ENCODE results near the gene SHISA7.
"Not testable (repeated sequence)": the region's sequence is repeated elsewhere in the genome, so short reads cannot be mapped to it uniquely, and the experiment has no call there.

The SHISA7 gene

DNA sequence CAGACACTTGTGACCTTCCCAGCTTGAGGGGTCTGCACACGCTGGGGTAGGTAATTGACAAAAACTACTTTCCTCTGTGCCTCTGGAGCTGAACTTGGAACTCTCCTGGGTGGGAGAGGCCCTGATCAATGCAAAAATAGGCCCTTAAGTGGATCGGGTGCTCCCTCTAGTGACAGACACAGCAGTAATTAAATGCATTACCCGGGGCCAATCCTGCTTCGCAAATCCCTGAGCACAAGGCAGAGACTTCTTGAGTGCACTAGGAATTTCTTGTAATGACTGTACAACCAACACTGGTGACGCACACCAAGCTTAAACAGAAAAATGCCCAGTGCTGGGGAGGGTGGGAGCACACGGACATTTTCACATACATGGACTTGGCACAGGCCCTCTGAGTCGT lies 24.9 kb downstream of the SHISA7 start:
- DNase-seq (ENCODE audit: low read depth) = peak; percentile 72

DNA sequence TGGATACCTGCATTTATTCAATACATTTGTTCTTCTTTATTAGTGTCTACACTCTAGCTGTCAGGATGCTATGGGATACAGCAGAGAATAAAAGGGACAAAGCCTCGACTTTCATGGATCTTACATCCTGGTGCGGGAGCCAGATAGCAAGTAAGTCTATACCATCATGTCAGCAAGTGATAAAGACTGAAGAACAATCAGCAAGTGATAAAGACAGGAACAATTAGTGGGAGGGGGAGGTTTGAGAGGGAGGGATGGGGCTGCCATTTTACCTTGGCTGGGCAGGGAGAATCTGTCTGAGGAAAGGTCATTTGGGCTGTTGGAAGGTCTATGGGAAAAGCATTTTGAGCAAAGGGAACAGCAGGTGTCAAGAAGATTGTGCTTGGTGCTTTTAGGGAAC lies 32.9 kb downstream of the SHISA7 start:
- no peak for DNase-seq (ENCODE audit: low read depth)

DNA sequence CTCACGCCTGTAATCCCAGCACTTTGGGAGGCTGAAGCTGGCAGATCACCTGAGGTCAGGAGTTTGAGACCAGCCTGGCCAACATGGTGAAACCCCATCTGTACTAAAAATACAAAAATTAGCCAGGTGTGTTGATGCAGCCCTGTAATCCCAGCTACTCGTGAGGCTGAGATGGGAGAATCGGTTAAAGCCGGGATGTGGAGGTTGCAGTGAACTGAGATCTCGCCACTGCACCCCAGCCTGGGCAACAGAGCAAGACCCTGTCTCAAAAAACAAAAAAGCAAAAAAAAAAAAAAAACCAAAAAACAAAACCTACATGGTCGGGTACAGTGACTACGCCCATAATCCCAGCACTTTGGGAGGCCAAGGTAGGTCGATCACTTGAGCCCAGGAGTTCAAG lies 33.9 kb downstream of the SHISA7 start:
- not testable (repeated sequence) for DNase-seq (ENCODE audit: low read depth)

DNA sequence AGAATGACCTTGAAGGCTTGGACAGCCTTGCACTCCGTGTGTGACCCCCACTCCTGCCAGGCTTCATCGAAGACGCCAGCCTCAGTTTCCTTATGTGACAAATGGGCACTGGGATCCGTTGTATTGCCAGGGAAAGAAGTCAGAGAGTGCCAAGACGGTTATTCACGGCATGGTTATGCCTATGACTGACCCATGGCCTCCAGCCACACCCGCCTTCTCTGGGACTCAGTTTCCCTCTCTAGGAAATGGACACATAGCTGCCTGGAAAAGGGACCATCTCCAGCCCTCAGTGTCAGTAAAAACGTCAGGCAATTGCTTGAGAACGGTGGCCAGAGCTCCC lies 34.6 kb downstream of the SHISA7 start:
- DNase-seq (ENCODE audit: low read depth) = no peak

DNA sequence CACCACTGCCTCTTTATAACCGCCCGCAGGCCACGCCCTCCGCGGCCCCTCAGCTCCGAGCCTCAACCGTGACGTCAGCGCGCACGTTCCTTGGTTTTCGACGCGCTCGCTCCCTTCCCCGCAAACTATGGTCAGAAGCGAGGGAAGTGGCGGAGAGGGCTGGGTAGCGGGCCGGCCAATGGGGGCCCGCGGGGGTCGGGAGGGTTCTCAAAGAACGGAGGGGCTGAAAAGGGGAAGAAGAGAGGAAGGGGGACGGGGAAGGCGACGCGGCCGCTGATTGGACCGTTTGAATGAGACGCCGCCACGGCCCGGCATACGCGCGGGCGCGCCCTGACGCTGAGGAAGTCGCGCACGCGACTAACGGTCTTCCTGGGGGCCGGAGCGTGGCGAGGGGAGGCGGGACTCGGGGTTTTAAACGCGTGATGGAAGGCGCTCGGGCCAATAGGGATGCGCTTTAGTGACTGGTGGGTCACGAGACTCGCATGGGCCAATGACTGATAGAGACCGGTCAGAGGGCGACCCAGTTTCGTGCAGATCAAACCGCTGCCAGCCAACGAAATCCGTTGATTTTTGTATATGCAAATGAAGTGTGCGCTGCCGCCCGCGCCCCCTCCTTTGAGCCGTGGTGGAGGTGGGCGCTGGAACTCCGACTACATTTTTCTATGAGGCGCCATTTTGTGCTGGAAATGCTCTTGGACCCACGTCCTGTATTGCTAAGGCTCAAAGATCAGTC lies 35.1 kb downstream of the SHISA7 start:
- DNase-seq (ENCODE audit: low read depth) = peak; percentile 99

DNA sequence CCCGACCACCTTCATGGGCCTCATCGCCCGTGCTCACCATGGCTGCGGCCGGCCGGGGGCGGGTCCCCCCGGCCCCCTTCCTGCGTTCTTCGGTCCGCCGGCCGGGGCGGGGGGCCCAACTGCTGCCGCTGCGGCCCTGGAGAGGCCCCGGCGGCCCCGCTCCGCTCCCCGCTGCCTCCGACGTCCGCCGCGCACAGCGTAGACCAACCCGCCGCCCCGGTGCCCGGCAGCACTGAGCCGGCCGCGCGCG lies 35.6 kb downstream of the SHISA7 start, which contains the start of gene UBE2S:
Gene UBE2S (minus strand): TSS at position 239 of the 250 bp plus-strand sequence. CDS start 199 bp downstream, at position 40.
- not testable (repeated sequence) for DNase-seq (ENCODE audit: low read depth)

DNA sequence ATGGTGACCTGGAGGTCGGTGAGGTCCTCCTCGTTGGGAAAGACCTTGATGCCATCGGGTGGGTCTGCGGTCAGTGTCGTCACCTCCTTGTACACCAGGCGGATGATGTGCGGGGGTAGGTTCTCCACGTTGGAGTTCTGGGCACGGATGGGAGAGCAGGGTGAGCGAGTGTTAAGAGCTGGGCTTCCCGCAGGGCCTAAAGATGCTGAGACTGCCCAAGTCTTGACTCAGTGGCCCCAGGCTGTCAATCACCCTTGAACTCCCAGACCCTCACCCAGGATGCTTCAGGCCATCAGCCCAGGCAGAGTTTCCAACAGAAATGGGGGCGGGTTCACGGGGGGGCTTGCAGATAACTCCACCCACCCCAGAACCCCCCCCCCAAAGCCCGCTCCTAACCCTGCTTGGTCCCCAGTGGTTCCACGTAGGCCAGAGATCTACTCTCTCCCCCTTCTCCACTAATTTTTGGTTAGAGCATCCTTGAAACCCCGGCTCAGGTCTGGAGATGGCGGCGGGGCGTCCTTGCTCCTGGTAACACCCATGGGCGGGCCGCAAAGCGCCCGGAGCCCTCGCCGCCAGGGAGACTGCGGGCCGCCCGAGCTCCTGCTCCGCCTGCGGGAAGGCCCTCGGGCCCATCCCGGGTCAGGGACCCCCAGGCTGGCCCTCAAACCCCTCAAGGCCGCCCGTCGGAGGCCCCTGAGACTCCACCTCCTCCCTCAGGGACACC lies 36.1 kb downstream of the SHISA7 start:
- no peak for DNase-seq (ENCODE audit: low read depth)

DNA sequence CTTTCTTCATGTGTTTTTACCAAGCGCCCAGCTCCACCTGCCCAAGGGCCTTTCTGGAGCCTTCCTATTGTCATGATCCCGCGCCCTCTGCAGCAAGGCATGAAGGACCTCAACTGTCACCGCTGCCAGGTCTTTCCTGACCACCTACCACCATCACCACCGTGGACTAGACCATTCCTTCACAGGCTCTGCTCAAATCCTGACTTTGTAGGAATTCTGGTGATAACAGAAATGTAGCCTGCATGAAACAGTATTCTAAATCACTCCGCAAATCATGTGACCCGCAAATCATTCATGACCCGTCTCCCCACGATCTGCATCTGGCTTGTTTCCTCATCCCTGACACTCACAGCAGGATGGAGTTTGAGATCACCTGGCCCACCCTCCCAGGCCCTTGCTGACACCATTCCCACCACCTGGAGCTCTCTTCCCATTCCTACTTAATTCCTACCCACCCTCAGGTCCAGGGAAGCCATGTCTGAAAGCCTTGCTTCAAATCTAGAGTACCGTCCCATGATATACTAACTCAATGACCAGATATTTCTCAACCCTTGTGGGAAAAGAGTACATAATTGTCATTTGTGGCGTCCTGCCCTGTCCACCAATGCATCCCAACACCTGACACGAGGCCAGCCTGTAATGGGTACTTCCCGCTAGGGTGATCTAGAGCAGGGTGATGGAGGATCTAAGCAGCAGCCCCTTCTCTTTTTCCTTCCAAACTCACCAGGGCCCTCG lies 36.8 kb downstream of the SHISA7 start:
- DNase-seq (ENCODE audit: low read depth) = no peak

DNA sequence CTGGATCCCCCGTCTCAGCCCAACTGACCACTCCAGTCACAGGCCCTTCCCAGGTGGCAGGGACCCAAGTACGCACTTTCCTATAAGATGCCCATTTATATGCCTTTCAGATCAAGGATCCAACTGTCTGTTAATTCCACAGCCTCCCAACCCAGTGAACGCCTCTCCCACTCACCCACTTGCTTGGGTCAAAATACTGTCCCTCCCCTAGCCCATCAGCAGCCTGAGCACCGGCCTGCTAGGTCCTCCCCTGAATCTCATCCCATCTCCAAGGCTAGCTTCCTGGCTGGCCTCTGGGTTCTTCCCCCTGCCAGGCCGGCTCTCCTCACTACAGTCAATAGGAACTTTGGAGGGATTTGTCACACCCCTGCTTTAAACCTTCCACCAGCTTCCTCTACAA lies 37.5 kb downstream of the SHISA7 start:
- DNase-seq (ENCODE audit: low read depth) = no peak

DNA sequence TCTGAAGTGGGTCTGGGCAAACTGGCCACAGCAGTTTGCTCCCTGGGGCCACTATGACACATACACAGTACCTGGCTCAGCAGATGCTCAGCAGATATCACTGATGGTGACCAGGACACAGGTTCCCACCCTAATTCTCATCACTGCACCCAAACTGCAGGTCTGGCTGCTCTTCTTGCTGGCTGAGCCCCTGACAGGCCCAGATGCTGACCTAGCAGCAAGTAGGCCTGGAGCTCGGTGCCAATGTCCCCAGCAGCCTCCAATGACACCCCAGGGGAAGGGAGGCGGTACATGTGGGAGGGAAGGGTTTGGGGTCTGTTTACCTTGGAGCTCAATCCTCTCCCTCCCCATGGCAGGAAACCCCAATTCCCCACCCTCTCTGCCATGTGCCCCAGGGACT lies 40.6 kb downstream of the SHISA7 start:
- DNase-seq (ENCODE audit: low read depth) = no peak

DNA sequence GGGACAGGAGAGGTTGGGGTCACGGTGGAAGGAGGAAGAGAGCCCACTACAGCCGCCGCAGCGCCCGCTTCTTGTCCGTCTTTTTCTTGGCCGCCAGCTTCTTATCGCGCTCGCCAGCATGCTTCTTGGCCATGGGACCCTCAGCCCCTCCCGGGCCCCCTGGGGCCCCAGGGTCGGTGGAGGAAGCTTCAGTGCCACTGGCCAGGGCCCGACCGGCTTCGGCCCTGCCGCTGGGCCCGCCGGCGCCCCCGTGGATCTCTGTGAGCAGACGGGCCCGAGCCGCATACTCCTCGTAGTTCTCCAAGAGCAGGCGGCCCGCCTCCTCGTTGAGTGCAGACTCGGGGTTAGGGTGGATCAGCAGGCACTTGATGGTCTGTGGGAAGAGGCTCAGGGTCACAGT lies 41.7 kb downstream of the SHISA7 start:
- not testable (repeated sequence) for DNase-seq (ENCODE audit: low read depth)

DNA sequence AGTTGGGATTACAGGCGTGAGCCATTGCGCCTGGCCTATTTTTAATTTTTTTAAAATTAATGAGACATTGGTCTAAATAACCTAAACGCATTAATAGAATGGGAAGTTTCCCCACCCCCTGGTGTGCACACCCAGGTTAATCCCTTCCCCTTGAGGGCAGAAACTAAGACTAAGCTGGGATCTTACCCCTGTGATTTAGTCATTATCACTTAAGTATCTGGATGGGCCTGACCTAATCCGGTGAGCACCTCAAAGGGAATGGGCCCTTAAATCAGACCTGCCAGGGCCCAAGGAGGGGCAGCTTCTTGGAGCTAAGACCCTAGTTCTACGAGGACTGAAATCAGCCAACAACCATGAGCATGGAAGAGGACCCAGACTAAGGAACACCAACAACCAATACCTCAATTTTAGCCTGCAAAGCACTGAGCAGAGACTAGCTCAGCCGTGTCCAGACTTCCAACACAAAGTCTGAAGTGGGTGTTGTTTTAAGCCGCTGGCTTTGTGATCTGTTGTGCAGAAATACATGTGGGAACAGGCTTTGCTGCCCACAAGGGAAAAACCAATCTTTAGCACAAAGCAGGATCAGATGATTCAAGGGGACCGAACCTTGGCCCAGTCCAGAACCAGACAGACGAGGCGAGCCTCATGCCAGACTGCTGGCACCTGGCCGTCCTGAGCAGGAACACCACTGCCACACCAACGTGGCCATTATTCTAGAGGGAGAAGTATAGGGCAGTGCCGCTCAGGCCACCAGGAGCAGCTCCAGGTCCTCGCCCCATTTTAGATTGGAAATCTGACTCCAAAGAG lies 42.6 kb downstream of the SHISA7 start:
- DNase-seq (ENCODE audit: low read depth) = no peak

DNA sequence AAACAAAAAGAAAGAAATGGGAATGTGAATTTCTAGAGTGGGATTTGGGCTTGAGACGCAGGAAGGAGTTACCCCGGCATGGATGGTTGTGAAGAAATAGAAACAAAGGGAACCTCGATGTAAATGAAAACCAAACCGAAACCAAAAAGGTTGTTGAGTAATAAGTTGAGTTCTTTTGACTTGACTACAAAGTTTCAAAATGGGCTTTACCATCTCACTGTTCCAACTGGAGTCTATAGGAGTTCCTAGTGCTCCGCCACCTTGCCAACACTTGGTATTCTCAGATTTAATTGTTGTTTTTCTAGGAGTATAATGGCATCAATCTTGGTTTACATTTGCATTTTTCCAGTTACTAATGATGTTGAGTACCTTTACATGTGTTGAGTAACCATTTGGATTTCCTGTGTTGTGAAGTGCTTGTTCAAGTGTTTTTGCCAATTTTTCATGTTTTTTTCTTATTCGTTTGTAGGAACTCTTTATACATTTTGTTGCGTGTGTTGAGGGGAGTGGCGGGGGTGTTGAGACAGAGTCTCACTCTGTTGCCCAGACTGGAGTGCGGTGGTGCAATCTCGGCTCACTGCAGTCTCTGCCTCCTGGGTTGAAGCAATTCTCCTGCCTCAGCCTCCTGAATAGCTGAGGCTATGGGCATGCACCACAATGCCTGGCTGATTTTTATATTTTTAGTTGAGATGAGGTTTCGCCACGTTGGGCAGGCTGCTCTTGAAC lies 44.7 kb downstream of the SHISA7 start:
- DNase-seq (ENCODE audit: low read depth) = no peak

DNA sequence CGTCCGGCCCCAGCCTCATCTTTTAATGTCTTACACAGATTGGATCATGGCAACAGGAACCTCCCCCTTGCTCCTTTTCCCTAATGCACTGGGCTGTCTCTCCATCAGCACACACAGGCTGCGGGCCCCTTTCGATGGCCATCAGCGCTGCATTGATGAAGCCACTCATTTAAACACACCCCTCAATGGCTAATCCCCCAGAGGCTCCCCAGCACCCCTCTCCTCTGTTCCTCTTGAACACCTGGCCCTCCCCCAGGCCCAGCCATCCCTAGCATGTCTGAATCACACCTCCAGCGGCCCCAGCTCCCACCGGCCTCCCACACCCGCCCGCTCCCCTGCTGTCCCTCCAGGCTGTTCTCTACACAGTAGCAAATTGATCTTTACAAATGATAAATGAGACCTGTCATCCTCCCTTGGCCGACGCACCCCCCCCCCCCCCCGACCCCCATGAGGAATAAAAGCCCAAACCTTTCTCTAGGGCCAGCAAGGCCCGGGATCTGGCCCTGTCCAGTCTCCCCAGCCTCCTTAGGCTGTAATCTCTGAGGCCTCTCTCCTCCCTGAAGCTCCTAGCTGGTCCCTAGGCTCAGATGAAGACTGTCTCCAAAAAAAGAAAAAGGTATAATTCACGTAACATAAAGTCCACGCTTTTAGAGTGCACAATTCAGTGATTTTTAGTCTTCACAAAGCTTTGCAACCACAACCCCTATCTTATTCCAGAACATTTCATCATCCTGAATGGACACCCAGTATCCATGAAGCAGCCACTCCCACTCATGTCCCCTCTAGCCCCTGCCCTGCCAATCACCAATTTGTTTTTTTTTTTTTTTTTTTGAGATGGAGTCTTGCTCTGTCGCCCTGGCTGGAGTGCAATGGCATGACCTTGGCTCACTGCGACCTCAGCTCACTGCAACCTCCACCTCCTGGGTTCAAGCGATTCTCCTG lies 50.0 kb downstream of the SHISA7 start:
- no peak for DNase-seq (ENCODE audit: low read depth)

DNA sequence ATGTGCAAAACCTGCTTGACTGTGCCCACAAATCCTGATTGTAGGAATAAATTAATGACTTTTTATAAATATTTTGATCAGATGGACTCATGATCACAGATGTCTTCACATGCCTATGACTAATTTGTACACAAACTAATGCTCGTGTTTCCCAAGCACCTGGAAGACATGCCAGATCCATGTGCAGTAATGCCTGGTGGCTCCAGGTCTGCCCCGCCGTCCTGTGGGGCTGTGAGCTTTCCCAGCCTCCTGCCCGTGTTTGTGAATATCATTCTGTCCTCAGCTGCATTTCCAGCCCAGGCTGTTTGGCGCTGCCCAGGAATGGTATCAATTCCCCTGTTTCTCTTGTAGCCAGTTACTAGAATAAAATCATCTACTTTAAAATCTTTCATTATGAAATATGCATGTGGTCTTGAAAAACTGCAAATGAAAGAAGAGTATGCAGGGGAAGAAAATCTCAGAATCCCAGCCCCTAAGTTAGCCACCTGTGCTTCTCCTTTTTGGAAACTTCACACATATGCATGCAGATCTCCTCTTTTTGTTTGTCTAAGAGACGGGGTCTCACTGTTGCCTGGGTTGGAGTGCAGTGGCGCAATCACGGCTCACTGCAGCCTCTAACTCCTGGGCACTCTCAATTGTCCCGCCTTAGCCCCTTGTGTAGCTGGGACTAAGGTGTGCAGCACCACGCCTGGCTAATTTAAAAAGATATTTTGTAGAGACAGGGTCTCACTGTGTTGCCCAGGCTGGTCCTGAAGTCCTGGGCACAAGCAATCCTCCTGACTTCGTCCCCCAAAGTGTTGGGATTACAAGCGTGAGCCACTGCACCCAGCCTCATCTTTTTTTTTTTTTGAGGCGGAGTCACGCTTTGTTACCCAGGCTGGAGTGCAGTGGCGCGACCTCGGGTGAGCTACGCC lies 51.1 kb downstream of the SHISA7 start:
- no peak for DNase-seq (ENCODE audit: low read depth)

DNA sequence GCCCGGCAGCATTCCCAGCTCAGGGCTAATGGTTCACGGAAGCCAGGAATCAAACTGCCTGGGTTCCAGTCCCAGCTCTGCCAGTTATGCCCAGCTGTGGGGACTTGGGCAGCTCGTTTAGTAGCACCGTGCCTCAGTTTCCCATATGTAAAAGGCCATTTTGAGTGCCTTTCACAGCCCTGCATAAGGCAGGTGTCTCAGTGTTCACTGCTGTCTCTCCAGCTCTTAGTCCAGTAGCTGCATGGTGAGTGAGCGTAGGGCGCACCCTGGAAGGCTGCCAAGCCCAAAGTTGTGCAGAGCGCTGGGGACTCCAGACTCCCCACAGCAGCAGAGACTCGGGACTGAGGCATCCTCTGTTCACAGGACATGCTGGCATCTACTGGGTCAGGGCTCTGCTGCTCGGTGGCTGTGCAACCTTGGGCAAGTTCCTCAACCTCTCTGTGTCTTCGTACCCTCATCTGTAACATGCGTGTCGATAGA lies 51.9 kb downstream of the SHISA7 start:
- DNase-seq (ENCODE audit: low read depth) = no peak

DNA sequence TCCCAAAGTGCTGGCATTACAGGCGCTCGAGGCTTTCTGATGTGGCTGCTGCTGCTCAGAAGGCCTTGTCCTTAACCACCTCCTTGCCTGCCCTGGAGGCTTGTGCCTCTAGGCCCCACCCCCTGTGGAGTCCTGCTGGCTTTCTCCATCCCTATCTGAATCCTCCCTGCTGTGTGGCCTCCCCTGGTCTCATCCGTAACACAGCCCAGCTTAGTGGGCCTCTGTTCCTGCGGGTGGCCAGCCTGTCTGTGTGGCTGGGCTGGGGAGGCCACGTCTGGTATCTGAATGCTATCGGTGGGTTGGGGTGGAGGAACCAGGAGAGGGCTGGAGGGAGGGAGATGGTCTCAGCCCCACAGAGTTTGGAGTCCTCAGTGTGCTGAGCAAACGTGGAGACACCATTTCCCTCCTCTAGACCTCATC lies 52.6 kb downstream of the SHISA7 start:
- DNase-seq (ENCODE audit: low read depth) = no peak

DNA sequence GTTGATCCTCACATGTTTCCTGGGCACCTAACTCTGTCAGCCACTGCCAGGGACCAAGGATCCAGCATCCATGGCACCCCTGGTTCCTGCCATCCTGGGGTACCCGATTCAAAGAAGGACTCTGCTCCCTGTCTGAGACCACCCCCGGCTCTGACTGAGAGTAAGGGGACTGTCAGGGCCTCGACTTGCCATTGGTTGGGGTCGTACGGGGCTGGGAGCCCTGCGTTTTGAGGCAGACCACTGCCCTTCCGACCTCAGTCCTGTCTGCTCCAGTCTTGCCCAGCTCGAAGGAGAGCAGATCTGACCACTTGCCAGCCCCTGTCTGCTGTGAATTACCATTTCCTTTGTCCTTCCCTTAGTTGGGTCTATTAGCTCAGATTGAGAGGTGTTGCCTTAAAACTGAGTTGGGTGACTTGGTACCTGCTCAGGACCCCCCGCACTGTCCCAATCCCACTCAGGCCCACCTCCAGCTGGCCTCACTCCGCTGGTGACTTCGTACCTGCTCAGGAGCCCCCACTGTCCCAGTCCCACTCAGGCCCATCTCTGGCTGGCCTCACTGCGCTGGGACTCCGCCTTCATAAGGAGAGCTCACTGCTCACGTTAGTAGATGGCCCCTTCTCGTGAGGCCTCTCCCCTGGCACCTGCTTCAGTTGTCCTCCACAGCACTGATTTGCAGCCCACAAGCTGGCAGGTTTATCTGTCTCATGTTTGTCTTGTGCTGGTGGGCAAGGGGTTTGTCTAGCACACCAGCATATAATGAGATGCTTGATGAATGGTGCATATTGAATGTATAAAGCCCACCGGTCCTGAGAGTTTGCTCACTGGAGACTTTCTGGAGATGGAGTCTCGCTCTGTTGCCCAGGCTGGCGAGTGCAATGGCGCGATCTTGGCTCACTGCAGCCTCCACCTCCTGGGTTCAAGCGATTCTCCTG lies 53.4 kb downstream of the SHISA7 start:
- DNase-seq (ENCODE audit: low read depth) = no peak

All from fibroblast of the conjunctiva (primary cell).